Skeletal muscle tissue (tissue), 5 donors: ENCODE data around the gene USP21. TPM values are rescaled to one million over a fixed set of nuclear protein-coding genes. Genes with fewer than 3 reads are reported as not detected.

Source experiments
- H3K27ac ChIP-seq: one replicate; pipeline ENCODE4 v1.7.0; 2013; ENCODE audit warnings: mild to moderate bottlenecking, low read depth, low read length, inconsistent platforms
- H3K27me3 ChIP-seq, 3 donors: one replicate each; pipeline ENCODE4 v1.7.0; 2013; ENCODE audit warnings: low read length in 3 of 3; ENCODE audit not compliant: control insufficient read depth in 3 of 3, insufficient read depth in 3 of 3
- H3K36me3 ChIP-seq, 3 donors: one replicate each; pipeline ENCODE4 v1.7.0; 2013; ENCODE audit warnings: low read length in 3 of 3; ENCODE audit not compliant: control insufficient read depth in 3 of 3, insufficient read depth in 3 of 3
- H3K4me1 ChIP-seq, 3 donors: one replicate each; pipeline ENCODE4 v1.7.0; 2013; ENCODE audit warnings: low read length in 3 of 3, mild to moderate bottlenecking in 3 of 3; ENCODE audit not compliant: control insufficient read depth in 3 of 3, insufficient read depth in 3 of 3
- H3K4me3 ChIP-seq, 3 donors: one replicate each; pipeline ENCODE4 v1.7.0; 2013; ENCODE audit warnings: low read length in 3 of 3
- H3K9ac ChIP-seq, 3 donors: one replicate each; pipeline ENCODE4 v1.7.0; 2013; ENCODE audit warnings: low read length in 3 of 3, mild to moderate bottlenecking in 3 of 3, moderate library complexity in 2 of 3, low read depth in 1 of 3
- H3K9me3 ChIP-seq, 3 donors: one replicate each; pipeline ENCODE4 v1.7.0; 2013; ENCODE audit warnings: low read length in 3 of 3; ENCODE audit not compliant: control insufficient read depth in 3 of 3
- small RNA-seq: library from RNA; depleted of rRNA; stranded (forward); fragments of <200 nt; gene quantifications from one replicate; pipeline ENCODE3, GENCODE V24; 2014
- total RNA-seq: library from RNA; depleted of rRNA; stranded (reverse); fragments of >200 nt; gene quantifications from one replicate; pipeline ENCODE4 v1.2.3, GENCODE V29; 2014
- donor health status: Osteomylitis.

Gene USP21
- total RNA-seq, 1 donor from 2014 or later: 6.8 TPM

- Histone ChIP-seq H3K4me1 (peaks cover 15 to 46% (median 28%) of the 10 kb centered on the region in 3 donors), H3K9ac (no peak overlapping the region), H3K4me3 (no peak overlapping the region), H3K9me3 (no peaks in the 10 kb centered on the region), H3K27me3 (no peaks in the 10 kb centered on the region), H3K36me3 (peaks cover 47 to 69% (median 55%) of the 10 kb centered on the region in 3 donors), H3K27ac (peak overlapping the region; percentile 56)
Measured at GRCh38 chr1:161207173-161207572, 47.9 kb downstream of the USP21 start.

GRCh38 chr1:161209790-161210409 lies 50.6 kb downstream of the USP21 start:
- H3K4me3 ChIP-seq: no peak overlapping the region
- no peaks in the 10 kb centered on the region for H3K27me3 ChIP-seq
- H3K27ac ChIP-seq: no peak overlapping the region
- no peaks in the 10 kb centered on the region for H3K9me3 ChIP-seq
- peaks cover 59 to 78% (median 76%) of the 10 kb centered on the region in 3 donors for H3K36me3 ChIP-seq
- peaks cover 0 to 27% (median 13%) of the 10 kb centered on the region in 3 donors for H3K4me1 ChIP-seq
- no peak overlapping the region for H3K9ac ChIP-seq

GRCh38 chr1:161214369-161214768 lies 55.1 kb downstream of the USP21 start:
- H3K4me3 ChIP-seq: no peak overlapping the region
- no peaks in the 10 kb centered on the region for H3K9me3 ChIP-seq
- H3K27me3 ChIP-seq: no peaks in the 10 kb centered on the region
- H3K4me1 ChIP-seq: peaks cover 0 to 10% (median 0%) of the 10 kb centered on the region in 3 donors
- H3K36me3 ChIP-seq: peaks cover 44 to 55% (median 48%) of the 10 kb centered on the region in 3 donors
- no peak overlapping the region for H3K9ac ChIP-seq
- no peak overlapping the region for H3K27ac ChIP-seq

GRCh38 chr1:161215076-161215475 lies 55.8 kb downstream of the USP21 start, which contains the start of gene FCER1G:
Gene FCER1G (plus strand): TSS chr1:161215295. CDS start chr1:161215322, 27 bp downstream.
- no peak within 1 kb of the TSS for H3K27ac ChIP-seq
- H3K4me3 ChIP-seq: peak within 1 kb of the TSS; percentile 22 to 35 (median 22)
- peaks cover 40 to 49% (median 41%) of the 10 kb centered on the region in 3 donors for H3K36me3 ChIP-seq
- H3K27me3 ChIP-seq: no peaks in the 10 kb centered on the region
- H3K9ac ChIP-seq: no peak within 1 kb of the TSS
- peaks cover 0 to 5% (median 0%) of the 10 kb centered on the region in 3 donors for H3K4me1 ChIP-seq
- H3K9me3 ChIP-seq: no peaks in the 10 kb centered on the region

Small RNA genes within 50 kb of the gene (small RNA-seq; reads per million reads assigned to genes)
- gene RF01225: not detected

Other genes with a start within 250 kb of the USP21 start
- gene ITLN2, start 204.7 kb upstream of the USP21 start, total RNA-seq: not detected
- gene F11R, start 138.3 kb upstream of the USP21 start, total RNA-seq: 10.4 TPM
- 27.7 TPM for gene TSTD1, start 120.5 kb upstream of the USP21 start, total RNA-seq
- 66.3 TPM for gene USF1, start 113.5 kb upstream of the USP21 start, total RNA-seq
- 4.2 TPM for gene ARHGAP30, start 89.6 kb upstream of the USP21 start, total RNA-seq
- gene NECTIN4, start 69.9 kb upstream of the USP21 start, total RNA-seq: not detected
- not detected for gene KLHDC9, start 61.1 kb upstream of the USP21 start, total RNA-seq
- gene PFDN2, start 41.5 kb upstream of the USP21 start, total RNA-seq: 36.5 TPM
- gene NIT1, start 41.4 kb upstream of the USP21 start, total RNA-seq: 16.2 TPM
- 19.8 TPM for gene DEDD, start 26.8 kb upstream of the USP21 start, total RNA-seq
- 133 TPM for gene UFC1, start 5.5 kb upstream of the USP21 start, total RNA-seq
- gene PPOX, start 6.9 kb downstream of the USP21 start, total RNA-seq: 13.6 TPM
- 11.0 TPM for gene B4GALT3, start 18.0 kb downstream of the USP21 start, total RNA-seq
- gene ADAMTS4, start 39.6 kb downstream of the USP21 start, total RNA-seq: 4.7 TPM
- gene NDUFS2, start 42.9 kb downstream of the USP21 start, total RNA-seq: 147 TPM
- gene FCER1G, start 55.8 kb downstream of the USP21 start, total RNA-seq: 16.2 TPM
- 6.8 TPM for gene APOA2, start 64.1 kb downstream of the USP21 start, total RNA-seq
- 10.4 TPM for gene TOMM40L, start 66.6 kb downstream of the USP21 start, total RNA-seq
- not detected for gene NR1I3, start 78.7 kb downstream of the USP21 start, total RNA-seq
- 0.52 TPM for gene PCP4L1, start 99.2 kb downstream of the USP21 start, total RNA-seq
- 63.7 TPM for gene MPZ, start 150.5 kb downstream of the USP21 start, total RNA-seq
- 18.3 TPM for gene SDHC, start 154.9 kb downstream of the USP21 start, total RNA-seq
- not detected for gene CFAP126, start 208.4 kb downstream of the USP21 start, total RNA-seq